Pancreas (tissue), 10 donors: ENCODE measurements around the gene MDP1. TPM values are rescaled to one million over a fixed set of nuclear protein-coding genes. Genes with fewer than 3 reads are reported as not detected.
A peak's percentile ranks its signal among the peaks of the same experiment; 100 is the strongest.

Experiments used
- ATAC-seq, 4 donors: fragments of 200-7000 bp; cut with Tn5 transposase; one replicate each; pipeline versions ENCODE4 v1.8.0 to v1.9.1; 2020; ENCODE audit warnings: mild to moderate bottlenecking in 4 of 4, moderate library complexity in 4 of 4
- DNase-seq, 6 donors: peaks; one replicate each; pipeline ENCODE4 v3.0.0-alpha.2; 2020
- FAIRE-seq: peaks from 2 replicates; lab custom pipeline; 2012; peaks lifted over from hg19 to GRCh38; lab: Jason Lieb, UNC
- H3K27ac ChIP-seq, 4 donors: fragments of 200-600 bp; sonication (generic); 1 replicate in 3 of 4; 2 replicates in 1 of 4; pipeline versions ENCODE4 v1.5.0 to v1.8.0; 2020
- H3K27me3 ChIP-seq, 4 donors: fragments of 200-600 bp; one replicate each; pipeline ENCODE4 v1.8.0; 2021
- H3K36me3 ChIP-seq, 3 donors: fragments of 200-600 bp; sonication (generic) in 1 of 3; one replicate each; pipeline versions ENCODE4 v1.5.0 to v1.8.0; 2020 to 2021
- H3K4me1 ChIP-seq, 3 donors: fragments of 200-600 bp; one replicate each; pipeline ENCODE4 v1.8.0; 2021
- H3K4me3 ChIP-seq, 4 donors: fragments of 200-600 bp; sonication (generic) in 2 of 4; one replicate each; pipeline versions ENCODE4 v1.5.0 to v1.8.0; 2020 to 2021
- H3K9me3 ChIP-seq, 4 donors: fragments of 200-600 bp; one replicate each; pipeline ENCODE4 v1.8.0; 2021
- WGBS, 2 donors: extraction: QIAGEN DNeasy Blood & Tissue Kit; methylation state at CpG; one replicate each; pipeline ENCODE4 v1.1.7; 2013; 5-methylcytosine and 5-hydroxymethylcytosine counted together
- intact Hi-C, 3 donors: fragments of 100-400 bp; cut with DNase I; formaldehyde crosslinking; loops; one replicate each; pipeline versions ENCODE4 v1.11.1 to v1.14.2; 2022
- polyA plus RNA-seq, 2 donors: library from polyadenylated mRNA; stranded (reverse); fragments of 200-250 nt; gene quantifications; one replicate each; pipeline ENCODE4 v1.2.3, GENCODE V29; 2013
- total RNA-seq, 6 donors: library from RNA; stranded (reverse); fragmentation: NEBNext Ultra II Directional in 4 of 6; extraction: Animal tissue kit (Norgen Biotek cat#: 25700) in 4 of 6; gene quantifications; one replicate each; pipeline versions ENCODE4 v1.2.1 to v1.2.4, GENCODE V29; 2021 to 2023
- TF ChIP-seq, protein P1 (sequence below), 4 donors: fragments of 200-600 bp; sonication (generic) in 3 of 4; IDR thresholded peaks; one replicate each; pipeline versions ENCODE4 v1.5.0 to v1.8.0; 2021; ENCODE audit warnings: antibody characterized with exemption in 4 of 4
- donor health status: healthy with polysubstance abuse.
- donor health status: DM: no; HTN: no; CAD: no; lungs with moderate emphysema.
- donor health status: DM: no; HTN: no; CAD: no.
- donor health status: control.
- donor health status: control.
- donor health status: Bipolar disorder and iron deficiency.
- donor health status: DM: yes; HTN: yes; CAD: no.
- donor health status: DM: no; HTN: no; CAD: no.
- donor health status: DM: no; HTN: no; CAD: no.
- donor health status: DM: yes; HTN: yes; CAD: no.

Gene MDP1
- total and polyA plus RNA-seq, 8 donors = 7.8 to 31.7 (median 10.3) TPM

DNA sequence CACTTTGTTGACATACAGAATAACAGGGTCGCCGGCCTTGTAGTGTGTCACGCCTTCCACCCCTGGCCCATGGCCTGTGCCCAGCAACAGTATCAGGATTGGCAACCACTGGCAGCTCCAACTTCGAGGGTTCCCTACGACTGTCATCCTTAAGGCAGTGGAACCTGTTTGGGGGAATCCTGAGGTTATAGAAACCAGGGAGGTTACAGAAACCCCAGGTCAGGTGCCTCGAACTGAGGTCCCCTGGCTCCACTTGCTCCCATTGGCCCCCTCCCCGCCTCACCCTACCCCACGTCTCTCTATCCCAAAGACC lies 21.0 kb downstream of the MDP1 start:
- H3K27ac ChIP-seq = peak overlapping the region; percentile 94 to 100 (median 99)

DNA sequence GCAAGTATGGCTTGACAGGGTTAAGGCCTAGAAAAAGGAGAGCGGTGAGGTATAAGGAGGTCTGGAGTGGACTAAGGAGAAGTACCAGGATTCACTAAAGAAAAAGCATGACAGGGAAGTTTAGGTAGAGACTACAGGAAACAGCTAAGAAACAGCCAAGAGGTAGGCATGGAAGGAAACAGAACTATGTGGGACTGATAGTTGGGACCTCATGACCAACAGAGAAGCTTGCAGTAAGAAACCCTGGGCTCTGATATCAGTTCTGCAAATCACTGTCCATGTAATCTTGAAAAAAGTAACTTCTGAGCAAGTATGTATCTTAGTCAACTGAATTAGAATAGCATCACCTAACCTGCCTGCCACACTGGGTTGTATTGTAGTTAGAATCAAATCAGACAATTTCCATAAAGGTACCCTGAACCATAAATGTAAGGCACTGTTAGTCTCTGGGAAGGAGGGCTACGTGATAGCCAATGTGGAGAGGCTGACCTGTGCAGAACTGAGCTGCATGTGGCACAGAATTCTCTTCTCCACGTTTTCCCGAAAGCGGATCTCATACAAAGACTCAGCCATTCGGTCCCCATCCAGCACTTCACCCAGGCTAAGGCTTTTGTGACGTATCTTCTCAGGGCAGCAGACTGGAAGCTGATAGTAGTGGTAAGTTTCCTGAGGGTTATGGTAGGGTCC lies 21.5 kb downstream of the MDP1 start:
- Histone ChIP-seq H3K27me3 (no peaks in the 10 kb centered on the region), H3K4me1 (peaks cover 0 to 26% (median 4%) of the 10 kb centered on the region in 3 donors), H3K9me3 (no peaks in the 10 kb centered on the region), H3K27ac (peak overlapping the region; percentile 94 to 100 (median 99)), H3K4me3 (peak overlapping the region; percentile 59 to 99 (median 96)), H3K36me3 (peaks cover 0 to 6% (median 0%) of the 10 kb centered on the region in 3 donors)
- intact Hi-C loops = no loop called here
- WGBS, 2 donors = 46 to 56% methylated on average over 7 of the region's 7 CpGs
- FAIRE-seq (no peak), DNase-seq (no peak), ATAC-seq (no peak)
- TF ChIP-seq, protein P1, sequence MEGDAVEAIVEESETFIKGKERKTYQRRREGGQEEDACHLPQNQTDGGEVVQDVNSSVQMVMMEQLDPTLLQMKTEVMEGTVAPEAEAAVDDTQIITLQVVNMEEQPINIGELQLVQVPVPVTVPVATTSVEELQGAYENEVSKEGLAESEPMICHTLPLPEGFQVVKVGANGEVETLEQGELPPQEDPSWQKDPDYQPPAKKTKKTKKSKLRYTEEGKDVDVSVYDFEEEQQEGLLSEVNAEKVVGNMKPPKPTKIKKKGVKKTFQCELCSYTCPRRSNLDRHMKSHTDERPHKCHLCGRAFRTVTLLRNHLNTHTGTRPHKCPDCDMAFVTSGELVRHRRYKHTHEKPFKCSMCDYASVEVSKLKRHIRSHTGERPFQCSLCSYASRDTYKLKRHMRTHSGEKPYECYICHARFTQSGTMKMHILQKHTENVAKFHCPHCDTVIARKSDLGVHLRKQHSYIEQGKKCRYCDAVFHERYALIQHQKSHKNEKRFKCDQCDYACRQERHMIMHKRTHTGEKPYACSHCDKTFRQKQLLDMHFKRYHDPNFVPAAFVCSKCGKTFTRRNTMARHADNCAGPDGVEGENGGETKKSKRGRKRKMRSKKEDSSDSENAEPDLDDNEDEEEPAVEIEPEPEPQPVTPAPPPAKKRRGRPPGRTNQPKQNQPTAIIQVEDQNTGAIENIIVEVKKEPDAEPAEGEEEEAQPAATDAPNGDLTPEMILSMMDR (IDR thresholded peaks at IDR 0.05) = no peak

More for the DNA sequence above, 21.0 kb downstream of the MDP1 start:
- DNase-seq (no peak), FAIRE-seq (no peak), ATAC-seq (no peak)
- Histone ChIP-seq H3K36me3 (peaks cover 0 to 6% (median 0%) of the 10 kb centered on the region in 3 donors), H3K27me3 (no peaks in the 10 kb centered on the region), H3K4me3 (peak overlapping the region; percentile 59 to 99 (median 96)), H3K4me1 (peaks cover 0 to 26% (median 4%) of the 10 kb centered on the region in 3 donors), H3K9me3 (no peaks in the 10 kb centered on the region)
- intact Hi-C loops = no loop called here
- TF ChIP-seq, protein P1 (IDR thresholded peaks at IDR 0.05) = no peak
- WGBS, 2 donors = 15 to 23% methylated on average over 8 of the region's 8 CpGs

GRCh38 chr14:24192933-24193332 lies 22.9 kb downstream of the MDP1 start:
- peaks cover 0 to 6% (median 0%) of the 10 kb centered on the region in 3 donors for H3K36me3 ChIP-seq
- intact Hi-C loops = no loop called here
- no peaks in the 10 kb centered on the region for H3K27me3 ChIP-seq
- no peaks in the 10 kb centered on the region for H3K9me3 ChIP-seq
- no peak overlapping the region for H3K27ac ChIP-seq
- TF ChIP-seq, protein P1 (IDR thresholded peaks at IDR 0.05) = no peak
- peaks cover 0 to 19% (median 4%) of the 10 kb centered on the region in 3 donors for H3K4me1 ChIP-seq
- no peak for ATAC-seq
- WGBS, 2 donors = 94% methylated on average over 15 of the region's 15 CpGs
- no peak for FAIRE-seq
- no peak overlapping the region for H3K4me3 ChIP-seq
- no peak for DNase-seq

- FAIRE-seq = no peak
- Histone ChIP-seq H3K27ac (no peak overlapping the region), H3K4me1 (peaks cover 0 to 19% (median 9%) of the 10 kb centered on the region in 3 donors), H3K36me3 (peaks cover 0 to 11% (median 4%) of the 10 kb centered on the region in 3 donors), H3K27me3 (no peaks in the 10 kb centered on the region), H3K9me3 (no peaks in the 10 kb centered on the region), H3K4me3 (no peak overlapping the region)
- 84 to 86% methylated on average over 10 of the region's 10 CpGs for WGBS, 2 donors
- no peak for ATAC-seq
- intact Hi-C loops = no loop called here
- TF ChIP-seq, protein P1 (IDR thresholded peaks at IDR 0.05) = no peak
- DNase-seq = peak in 1 of 6 donors; percentile 33
Measured at GRCh38 chr14:24190416-24190815, 25.4 kb downstream of the MDP1 start.

GRCh38 chr14:24189460-24189859 lies 26.4 kb downstream of the MDP1 start:
- TF ChIP-seq, protein P1 (IDR thresholded peaks at IDR 0.05) = no peak
- no peak overlapping the region for H3K4me3 ChIP-seq
- H3K9me3 ChIP-seq = no peaks in the 10 kb centered on the region
- 88 to 94% methylated on average over 9 of the region's 9 CpGs for WGBS, 2 donors
- H3K4me1 ChIP-seq = peaks cover 0 to 16% (median 9%) of the 10 kb centered on the region in 3 donors
- intact Hi-C loops = no loop called here
- no peak for ATAC-seq
- H3K27ac ChIP-seq = no peak overlapping the region
- FAIRE-seq = no peak
- no peaks in the 10 kb centered on the region for H3K27me3 ChIP-seq
- H3K36me3 ChIP-seq = peaks cover 2 to 21% (median 12%) of the 10 kb centered on the region in 3 donors
- peak in 1 of 6 donors; percentile 33 for DNase-seq
